ENCODE measurements around the gene ARHGAP32.

DNA sequence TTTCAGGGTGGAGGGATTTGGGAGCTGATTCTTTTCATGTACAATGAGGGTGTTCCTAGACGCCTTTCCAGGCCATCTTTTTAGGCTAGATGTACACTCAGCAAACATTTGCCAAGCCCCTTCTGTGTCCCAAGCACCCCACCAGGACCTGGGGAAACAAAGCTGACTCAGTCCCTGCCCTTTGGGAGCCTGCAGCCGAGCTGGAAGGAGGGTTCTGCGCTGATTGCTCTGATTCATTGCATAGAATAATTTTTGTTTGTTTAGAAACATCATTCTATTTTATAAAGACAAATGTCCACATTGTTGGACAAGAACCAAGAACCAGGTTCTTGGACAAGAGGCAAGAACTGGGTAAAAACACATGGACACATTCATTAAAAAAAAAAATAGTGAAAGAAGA, 266.1 kb downstream of the ARHGAP32 start:
- TF ChIP-seq EZH2 (IDR thresholded peaks at IDR 0.05; ENCODE audit: borderline replicate concordance, insufficient read depth, low read length, poor library complexity, severe bottlenecking): no peak
- TF ChIP-seq, protein P1, sequence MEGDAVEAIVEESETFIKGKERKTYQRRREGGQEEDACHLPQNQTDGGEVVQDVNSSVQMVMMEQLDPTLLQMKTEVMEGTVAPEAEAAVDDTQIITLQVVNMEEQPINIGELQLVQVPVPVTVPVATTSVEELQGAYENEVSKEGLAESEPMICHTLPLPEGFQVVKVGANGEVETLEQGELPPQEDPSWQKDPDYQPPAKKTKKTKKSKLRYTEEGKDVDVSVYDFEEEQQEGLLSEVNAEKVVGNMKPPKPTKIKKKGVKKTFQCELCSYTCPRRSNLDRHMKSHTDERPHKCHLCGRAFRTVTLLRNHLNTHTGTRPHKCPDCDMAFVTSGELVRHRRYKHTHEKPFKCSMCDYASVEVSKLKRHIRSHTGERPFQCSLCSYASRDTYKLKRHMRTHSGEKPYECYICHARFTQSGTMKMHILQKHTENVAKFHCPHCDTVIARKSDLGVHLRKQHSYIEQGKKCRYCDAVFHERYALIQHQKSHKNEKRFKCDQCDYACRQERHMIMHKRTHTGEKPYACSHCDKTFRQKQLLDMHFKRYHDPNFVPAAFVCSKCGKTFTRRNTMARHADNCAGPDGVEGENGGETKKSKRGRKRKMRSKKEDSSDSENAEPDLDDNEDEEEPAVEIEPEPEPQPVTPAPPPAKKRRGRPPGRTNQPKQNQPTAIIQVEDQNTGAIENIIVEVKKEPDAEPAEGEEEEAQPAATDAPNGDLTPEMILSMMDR (IDR thresholded peaks at IDR 0.05; ENCODE audit: poor library complexity, severe bottlenecking): no peak
- TF ChIP-seq, protein P2, sequence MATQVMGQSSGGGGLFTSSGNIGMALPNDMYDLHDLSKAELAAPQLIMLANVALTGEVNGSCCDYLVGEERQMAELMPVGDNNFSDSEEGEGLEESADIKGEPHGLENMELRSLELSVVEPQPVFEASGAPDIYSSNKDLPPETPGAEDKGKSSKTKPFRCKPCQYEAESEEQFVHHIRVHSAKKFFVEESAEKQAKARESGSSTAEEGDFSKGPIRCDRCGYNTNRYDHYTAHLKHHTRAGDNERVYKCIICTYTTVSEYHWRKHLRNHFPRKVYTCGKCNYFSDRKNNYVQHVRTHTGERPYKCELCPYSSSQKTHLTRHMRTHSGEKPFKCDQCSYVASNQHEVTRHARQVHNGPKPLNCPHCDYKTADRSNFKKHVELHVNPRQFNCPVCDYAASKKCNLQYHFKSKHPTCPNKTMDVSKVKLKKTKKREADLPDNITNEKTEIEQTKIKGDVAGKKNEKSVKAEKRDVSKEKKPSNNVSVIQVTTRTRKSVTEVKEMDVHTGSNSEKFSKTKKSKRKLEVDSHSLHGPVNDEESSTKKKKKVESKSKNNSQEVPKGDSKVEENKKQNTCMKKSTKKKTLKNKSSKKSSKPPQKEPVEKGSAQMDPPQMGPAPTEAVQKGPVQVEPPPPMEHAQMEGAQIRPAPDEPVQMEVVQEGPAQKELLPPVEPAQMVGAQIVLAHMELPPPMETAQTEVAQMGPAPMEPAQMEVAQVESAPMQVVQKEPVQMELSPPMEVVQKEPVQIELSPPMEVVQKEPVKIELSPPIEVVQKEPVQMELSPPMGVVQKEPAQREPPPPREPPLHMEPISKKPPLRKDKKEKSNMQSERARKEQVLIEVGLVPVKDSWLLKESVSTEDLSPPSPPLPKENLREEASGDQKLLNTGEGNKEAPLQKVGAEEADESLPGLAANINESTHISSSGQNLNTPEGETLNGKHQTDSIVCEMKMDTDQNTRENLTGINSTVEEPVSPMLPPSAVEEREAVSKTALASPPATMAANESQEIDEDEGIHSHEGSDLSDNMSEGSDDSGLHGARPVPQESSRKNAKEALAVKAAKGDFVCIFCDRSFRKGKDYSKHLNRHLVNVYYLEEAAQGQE (IDR thresholded peaks at IDR 0.05; ENCODE audit: borderline replicate concordance): no peak
